Measurements from ENCODE around the gene R3HDM4.

R3HDM4 gene

DNA sequence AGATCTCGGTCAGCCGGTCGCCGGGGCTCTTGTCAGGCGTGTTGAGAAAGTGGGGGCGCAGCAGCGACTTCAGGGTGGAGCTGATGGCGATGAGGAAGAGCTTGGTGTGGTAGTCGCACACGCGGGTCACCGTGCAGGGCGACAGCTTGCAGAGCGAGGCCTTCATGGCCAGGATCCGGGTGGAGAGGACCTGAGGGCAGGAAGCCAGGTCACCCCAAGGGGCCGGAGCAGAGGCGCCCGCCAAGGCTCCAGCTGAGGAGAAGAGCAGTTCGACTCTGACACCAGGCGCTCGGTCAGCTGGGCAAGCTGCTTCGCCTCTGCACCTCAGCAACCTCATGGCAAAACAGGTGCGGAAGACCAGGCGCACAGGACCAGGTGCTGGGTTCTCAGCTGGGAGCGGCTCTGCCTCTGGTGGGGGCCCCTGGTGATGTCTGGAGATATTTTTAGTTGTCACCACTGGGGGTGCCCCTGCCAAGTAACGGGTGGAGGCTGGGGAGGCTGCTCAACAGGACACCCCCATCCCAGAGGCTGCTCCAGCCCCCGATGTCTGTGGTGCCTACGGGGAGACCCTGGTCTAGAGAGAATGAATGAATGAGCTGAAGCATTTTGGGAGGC is 37.6 kb downstream of the R3HDM4 start:
- no peak for DNase-seq (ENCODE audit: low read depth)

DNA sequence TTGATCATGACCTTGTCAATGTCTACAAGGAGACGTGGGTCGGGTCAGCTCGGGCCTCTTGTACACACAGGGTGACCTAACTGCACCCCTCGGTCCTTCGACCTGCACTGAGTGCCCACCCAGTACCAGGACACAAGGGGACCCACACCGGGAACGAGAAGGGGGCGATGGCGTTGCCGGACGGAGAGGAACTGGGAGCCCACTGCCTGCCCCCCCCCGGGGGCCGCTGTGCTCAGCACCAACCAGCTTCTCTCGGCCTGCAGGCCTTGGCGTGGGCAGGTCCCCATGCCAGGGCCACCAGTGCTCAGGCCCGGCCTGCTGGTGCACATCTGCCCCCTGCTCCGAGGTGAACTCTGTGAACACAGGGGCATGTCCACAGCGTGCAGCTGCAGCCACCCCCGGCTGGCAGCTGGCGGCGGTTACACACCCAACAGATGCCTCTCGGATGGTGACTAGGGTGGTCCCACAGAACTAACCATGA is 39.4 kb downstream of the R3HDM4 start:
- DNase-seq (ENCODE audit: low read depth), result no peak

DNA sequence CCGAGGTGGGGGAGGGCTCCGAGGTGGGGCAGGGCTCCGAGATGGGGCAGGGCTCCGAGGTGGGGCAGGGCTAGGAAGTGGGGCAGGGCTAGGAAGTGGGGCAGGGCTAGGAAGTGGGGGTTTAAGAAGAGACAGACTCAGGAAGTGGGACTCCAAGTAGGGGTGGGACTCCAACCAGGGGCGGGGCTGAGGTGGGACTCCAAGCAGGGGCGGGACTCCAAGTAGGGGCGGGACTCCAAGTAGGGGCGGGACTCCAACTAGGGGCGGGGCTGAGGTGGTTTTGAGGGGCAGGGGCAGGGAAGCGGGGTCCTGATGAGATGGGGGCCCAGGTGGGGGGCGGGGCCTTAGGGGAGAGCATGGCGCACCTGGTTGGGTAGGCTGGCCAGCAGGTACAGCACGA is 39.9 kb downstream of the R3HDM4 start:
- peak; percentile 75 for DNase-seq (ENCODE audit: low read depth)

DNA sequence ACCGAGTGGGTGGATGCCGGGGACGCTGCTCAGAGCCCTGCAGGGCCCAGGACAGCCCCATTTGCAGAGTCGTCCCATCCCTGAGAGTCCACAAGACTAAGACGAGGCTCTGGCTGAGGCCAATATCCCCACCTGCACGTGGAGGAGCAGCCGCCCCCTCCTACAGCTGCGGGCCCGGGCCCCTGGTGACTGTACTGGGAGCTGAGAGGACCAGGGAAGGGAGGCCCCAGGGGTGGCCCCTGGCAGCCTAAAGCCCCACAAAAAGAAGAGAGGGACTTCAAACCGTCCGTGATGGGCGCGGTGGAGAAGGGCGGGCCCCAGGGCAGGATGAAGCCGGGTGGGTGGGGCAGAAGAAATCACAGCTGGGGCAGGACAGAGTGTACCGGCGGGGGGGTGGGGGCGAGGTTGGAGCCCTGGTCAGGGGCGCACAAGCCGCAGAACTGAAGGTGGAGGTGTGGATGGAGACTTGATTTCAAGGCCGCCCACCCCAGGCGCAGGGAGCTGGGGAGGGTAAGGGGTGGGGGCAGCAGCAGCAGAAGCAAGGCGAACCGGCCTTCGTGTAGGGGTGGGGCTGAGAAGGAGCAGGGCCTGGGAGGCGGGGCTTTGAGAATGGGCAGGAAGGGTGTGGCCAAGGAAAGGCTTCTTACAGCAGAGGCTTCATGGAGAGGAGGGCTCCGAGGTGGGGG is 40.6 kb downstream of the R3HDM4 start:
- peak; percentile 79 for DNase-seq (ENCODE audit: low read depth)

DNA sequence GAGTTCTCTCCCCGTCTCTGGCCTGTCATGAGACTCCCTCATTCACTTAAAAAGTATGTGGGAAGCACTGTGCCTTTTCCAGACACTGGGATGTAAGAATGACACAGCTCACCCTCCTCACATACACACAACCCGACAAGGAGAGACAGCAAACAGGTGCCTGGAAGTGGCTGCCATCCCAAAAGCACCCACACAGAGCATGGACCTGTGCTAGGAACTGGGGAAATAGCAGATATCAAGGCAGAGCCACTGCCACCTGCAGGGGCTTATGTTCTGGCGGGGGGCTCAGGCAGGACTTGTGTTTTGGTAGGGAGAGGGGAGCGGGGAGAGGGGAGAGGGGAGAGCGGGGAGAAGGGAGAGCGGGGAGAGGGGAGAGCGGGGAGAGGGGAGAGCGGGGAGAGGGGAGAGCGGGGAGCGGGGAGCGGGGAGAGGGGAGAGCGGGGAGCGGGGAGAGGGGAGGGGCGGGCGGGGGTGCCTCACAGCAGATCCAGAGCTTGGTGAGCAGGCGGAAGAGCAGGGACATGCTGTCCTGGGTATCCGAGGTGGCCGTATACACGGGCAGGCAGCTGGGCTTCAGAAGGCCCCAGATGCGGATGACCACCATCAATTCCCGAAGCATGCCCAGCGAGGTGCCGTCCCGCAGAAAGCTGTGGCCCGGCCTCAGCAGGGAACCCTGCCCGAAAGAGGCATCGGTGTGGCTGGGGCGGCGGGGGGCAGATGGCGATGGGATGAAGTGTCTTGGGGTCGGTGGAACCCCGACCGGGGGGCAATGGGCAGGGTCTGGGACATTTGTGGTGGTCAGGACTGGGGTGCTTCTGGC is 41.4 kb downstream of the R3HDM4 start:
- DNase-seq (ENCODE audit: low read depth), result no peak

DNA sequence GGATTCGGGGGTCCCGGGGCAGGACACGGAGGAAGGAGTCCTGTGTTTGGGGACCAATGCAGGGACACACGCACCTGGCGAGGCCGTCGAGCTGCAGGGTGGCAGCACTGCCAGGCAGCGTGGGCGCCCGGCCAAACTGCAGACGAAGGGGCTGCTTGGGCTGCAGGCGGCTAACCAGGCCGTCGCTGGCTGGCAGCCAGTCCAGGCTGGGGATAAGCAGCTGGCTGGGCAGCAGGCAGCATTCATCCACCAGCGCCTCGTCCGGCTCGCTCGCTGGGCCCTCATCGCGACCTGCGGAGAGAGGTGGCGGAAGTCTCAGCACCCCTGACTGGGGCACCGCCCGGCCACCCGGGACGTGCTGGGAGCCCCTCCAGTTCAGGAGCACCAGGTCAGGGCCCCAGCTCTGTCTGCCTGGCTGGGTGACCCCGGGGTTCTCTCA is 42.0 kb downstream of the R3HDM4 start:
- DNase-seq (ENCODE audit: low read depth), result no peak

DNA sequence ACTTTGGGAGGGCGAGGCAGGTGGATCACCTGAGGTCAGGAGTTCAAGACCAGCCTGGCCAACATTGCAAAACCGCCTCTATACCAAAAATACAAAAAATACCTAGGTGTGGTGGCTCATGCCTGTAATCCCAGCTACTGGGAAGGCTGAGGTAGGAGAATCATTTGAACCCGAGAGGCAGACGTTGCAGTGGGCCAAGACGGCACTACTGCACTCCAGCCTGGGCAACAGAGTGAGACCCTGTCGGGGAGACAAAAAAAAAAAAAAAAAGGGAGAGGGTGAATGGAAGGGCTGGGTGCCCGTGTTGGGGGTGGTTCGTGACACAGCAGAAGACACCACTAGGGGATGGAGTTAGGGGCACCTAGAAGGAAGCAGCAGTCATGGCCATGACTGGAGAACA is 42.7 kb downstream of the R3HDM4 start:
- DNase-seq (ENCODE audit: low read depth), result no peak

DNA sequence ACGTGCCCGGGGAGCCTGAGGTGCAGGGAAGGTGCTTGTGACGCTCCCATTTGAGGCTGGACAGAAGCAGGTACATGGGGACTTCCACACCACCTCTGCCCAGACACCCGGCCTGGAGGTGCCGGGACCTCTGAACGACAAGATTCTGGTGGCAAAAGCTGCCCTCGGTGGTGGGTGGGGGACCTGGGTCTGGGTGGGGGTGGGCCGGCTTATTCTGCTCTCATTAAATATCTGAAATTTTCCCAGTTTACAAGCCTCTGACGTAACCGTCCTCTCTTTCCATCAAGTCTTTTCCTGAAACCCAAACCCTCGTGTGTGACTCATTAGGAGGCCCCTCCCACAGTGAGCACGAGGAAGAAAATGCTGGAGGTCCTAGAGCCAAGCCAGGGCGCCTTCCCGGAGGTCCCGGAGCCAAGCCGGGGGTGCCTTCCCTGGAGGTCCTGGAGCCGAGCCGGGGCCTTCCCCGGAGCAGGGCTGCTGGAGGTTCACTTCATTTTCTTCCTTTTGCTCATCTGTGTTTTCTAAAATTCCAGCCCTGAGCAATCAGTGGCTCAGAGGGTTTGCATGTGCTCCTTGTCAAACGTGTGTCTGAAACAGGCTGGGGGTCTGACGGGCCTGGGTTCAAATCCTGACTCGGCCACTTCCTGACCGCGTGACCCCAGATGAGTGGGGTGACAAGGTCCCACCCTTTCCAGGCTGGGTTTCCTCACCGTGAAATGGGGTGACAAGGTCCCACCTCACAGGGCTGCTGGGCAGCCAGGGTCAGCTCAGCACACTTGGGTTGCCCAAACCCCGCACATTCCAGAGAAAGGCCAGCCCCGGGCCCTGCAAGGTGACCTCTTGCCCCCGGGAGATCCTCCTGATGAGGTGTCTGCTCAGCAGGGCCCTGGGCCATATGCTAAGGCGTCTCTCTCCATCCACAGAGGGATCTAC is 43.5 kb downstream of the R3HDM4 start:
- DNase-seq (ENCODE audit: low read depth), result peak; percentile 90

DNA sequence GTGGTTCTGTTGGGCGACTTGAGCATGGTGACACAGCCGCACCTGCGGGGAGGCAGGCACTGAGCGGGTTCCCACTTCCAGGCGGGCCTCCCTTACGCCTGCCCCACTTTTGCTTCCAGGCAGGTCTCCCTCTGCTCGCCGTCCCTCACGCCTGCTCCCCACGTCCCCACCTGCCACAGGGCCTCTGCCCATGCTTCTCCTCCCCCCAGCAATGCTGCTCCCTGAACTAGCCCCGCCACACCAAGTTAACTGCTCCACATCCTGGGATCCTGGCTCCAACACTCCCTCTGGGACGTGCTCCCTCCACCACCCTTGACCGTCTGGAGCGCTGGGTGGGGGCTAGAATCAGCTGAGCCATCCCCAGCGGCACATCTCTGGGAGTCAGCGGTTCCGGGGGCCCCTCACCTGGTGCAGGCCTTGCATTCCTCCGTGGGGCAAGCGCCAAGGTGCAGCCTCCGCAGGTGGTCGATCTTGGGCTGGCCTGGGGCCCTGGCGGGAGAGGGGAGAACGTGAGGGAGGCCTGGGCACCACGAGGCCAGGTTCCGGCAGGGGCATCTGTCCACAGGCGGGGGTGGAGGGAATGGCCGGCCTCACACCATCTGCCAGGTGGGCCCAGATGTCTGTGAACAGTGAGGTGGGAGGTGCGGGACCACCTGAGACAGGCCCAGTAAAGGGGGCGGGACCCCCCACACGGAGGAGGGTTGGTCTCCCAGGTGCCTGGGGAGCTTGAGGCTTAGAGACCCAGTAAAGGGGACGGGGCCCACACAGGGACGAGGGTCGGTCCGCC is 44.4 kb downstream of the R3HDM4 start:
- DNase-seq (ENCODE audit: low read depth), result no peak

DNA sequence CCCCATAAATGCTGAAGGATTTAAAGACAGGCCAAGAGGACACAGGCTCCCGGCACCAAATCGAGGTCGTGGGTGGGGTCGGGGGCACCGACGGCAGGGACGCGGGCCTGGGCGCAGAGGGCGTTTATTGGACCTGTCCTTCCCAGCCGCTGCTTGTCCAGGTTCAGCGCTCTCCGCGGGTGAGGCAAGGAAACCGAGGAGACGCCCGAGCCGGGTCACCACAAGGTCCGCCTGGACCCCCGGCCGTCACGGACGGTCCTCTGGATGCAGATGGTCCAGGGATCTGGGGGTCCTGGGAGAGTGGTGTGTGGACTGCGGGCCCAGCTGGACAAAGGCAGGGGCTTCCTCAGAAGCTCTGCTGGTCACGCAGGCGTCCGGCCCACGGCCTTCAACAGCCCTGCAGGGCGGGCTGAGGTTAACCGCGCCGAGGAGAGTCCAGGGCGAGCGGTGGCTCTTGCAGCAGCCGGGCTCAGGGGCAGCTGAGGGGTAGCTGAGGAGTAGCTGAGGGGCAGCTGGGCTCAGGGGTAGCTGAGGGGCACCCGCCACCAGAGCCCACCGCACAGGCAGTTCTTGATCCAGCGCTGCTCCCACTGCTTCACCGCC is 45.1 kb downstream of the R3HDM4 start:
- no peak for DNase-seq (ENCODE audit: low read depth)

DNA sequence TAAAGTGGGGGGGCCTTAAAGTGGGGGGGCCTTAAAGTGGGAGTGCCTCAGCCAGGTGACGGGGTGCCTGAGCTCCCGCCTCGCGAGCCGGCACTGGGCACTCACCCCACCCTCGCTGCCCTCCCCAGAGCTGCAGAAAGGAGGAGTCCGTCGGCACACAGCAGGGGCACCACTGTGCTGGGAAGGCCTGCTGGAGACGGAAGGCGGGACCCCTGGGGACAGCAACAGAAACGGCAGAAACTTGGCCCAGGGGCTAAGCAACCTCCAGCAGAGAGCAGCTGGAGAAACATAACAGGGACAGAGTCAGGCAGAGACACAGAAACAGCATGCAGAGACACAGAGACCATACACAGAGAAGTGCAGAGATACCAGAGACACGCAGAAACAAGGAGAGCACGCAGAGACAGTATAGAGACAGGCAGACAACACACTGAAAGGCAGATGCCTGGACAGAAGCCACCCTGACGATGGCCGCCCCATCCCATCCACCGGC is 45.7 kb downstream of the R3HDM4 start:
- DNase-seq (ENCODE audit: low read depth), result no peak

DNA sequence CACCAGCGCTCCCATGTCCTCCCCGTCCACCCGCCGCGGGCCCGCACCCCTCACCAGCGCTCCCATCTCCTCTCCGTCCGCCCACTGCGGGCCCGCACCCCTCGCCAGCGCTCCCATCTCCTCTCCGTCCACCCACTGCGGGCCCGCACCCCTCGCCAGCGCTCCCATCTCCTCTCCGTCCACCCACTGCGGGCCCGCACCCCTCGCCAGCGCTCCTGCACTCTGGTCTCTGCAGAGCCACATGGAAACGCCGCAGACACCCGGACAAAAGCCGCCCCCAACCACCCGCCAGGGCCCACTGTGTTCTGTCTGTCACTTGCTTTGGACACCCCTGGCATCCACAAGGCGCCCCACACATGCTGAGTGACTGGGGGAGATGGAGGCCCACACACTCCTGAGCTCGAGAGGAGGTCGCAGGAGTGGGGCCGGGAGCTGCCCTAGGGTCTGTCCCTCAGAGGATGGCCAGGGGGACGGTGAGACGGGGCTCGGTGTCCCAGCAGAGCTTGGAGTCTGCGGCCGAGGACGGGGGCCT is 46.2 kb downstream of the R3HDM4 start:
- no peak for DNase-seq (ENCODE audit: low read depth)

DNA sequence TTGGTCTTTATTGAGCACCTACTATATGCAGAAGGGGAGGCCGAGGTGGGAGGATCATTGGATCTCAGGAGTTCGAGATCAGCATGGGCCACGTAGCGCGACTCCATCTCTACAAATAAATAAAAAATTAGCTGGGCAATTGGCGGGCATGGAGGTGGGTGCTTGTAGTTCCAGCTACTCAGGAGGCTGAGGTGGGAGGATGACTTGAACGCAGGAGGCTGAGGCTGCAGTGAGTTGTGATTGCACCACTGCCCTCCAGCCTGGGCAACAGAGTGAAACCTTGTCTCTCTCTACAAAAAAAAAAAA is 49.8 kb downstream of the R3HDM4 start:
- DNase-seq (ENCODE audit: low read depth), result no peak

DNA sequence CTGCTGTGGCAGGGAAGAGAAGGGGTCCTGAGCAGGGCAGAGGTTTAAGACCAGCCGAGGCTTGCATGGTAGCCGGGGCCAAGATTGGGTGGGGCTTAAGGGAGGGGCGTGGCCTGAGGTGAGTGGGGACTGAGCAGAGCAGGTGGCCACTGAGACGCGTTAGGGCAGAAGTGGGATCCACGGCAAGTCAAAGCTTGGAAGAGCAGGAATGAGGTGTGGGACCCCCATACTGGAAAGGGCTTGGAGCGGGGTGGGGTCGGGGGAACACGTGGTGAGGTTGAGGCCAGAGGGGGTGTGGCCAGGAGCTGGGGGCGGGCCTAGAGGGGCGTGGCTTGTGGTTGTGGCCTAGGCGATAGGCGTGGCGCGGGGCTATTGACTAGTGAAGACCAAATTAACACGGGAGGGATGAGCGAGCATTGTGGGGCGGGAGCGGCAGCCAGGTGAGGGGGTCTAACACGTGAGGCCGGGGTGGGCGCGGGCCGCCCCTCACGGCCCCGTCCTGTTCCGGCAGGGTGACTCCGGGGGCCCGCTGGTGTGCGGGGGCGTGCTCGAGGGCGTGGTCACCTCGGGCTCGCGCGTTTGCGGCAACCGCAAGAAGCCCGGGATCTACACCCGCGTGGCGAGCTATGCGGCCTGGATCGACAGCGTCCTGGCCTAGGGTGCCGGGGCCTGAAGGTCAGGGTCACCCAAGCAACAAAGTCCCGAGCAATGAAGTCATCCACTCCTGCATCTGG is 50.3 kb downstream of the R3HDM4 start:
- no peak for DNase-seq (ENCODE audit: low read depth)

DNA sequence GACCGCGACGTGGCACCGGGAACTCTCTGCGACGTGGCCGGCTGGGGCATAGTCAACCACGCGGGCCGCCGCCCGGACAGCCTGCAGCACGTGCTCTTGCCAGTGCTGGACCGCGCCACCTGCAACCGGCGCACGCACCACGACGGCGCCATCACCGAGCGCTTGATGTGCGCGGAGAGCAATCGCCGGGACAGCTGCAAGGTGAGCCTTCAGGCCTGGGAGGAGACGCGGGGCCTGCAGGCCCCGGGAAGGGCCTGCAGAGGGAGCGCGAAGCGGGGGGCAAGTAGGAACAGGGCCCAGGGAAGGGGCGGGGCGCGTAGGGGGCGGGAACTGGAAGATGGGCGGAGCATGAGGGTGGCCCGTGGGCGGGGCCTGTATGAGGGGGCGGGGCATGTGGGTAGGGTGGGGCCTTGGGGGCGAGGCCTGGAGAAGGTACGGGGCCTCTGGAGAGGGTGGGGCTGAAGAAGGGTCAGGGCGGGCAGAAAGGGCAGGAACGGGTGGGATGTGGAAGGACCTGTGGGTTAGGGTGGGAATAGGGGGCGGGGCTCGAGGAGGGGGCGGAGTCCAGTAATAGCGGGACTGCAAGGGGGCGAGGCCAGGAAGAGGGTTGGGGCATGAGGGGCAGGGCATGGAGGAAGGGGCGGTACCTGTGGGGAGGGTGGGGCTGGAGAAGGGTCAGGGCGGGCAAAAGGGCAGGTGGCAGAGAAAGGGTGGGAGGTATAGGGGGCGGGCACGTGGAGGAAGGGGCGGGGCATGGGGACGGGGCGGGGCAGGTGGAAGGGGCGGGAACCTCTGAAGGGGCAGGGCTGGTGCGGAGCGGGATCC is 51.1 kb downstream of the R3HDM4 start:
- no peak for DNase-seq (ENCODE audit: low read depth)

DNA sequence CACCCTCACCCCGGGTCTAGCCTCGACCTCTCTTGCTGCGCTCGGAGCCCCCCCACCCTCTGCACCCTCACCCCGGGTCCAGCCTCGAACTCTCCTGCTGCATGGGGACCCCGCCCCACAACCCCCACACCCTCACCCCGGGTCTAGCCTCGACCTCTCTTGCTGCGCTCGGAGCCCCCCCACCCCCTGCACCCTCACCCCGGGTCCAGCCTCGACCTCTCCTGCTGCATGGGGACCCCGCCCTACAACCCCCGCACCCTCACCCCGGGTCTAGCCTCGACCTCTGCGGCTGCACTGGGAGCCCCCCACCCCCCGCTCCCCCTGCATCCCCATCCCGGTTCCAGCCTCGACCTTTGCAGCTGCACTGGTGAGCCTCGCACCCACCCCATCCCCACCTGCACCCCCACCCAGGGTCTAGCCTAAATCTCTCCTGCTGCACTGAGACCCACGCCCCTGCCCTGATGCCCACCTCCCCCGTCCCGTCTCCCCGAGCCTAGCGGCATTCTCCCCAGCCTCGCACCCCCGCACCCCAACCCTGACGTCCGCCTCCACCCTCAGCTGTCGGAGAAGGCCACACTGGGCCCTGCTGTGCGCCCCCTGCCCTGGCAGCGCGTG is 51.8 kb downstream of the R3HDM4 start:
- no peak for DNase-seq (ENCODE audit: low read depth)

DNA sequence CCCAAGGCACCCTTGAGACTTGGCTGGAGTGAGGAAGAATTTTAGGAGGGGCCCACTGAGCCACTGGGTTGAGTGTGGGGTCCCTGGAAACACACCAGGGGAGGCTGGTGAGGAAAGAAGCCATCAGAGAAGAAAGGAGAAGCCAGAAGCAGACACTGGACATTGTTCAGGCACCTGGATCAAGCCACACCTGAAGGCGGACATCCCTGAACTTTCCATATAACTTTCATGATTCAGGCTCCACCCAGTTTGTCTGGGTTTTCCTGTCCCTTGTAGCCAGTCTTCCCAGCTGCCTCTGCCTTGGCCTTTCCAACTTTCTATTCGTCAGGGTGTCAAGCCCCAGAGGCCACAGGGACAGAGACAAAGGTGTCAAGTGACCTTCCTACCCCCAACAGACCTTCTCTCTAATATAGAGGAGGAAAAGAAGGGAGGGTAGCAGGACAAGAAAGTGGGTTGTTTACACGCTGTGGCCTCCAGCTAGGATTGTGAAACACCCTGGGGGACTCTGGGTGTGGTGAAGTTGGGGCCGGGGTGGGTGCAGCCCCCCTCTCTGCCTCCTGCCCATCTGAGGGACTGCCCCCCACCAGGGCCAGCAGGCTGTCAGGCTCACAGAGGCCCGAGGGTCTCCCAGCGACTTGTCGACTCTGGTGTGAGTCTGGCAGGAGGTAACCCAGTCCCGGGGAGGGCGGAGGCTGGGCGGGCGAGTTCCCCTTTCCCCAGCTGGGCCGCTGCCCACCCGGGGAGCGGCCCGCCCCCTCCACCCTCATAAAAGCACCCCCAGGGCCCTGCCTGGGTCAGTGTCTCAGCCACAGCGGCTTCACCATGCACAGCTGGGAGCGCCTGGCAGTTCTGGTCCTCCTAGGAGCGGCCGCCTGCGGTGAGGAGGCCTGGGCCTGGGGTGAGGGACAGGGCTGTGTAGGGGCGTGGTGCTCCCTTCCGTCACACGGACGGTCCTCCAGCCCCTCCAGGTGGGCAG is 53.9 kb downstream of the R3HDM4 start, which contains the start of gene CFD:
CFD (plus strand) TSS at position 797 of the 976 bp plus-strand sequence; CDS start at position 823, 26 bp downstream.
- DNase-seq (ENCODE audit: low read depth), result no peak

Measured in amniotic epithelial cell (primary cell).